RWPE2 (cell line): ENCODE data around the gene OPN4.

Source experiments
- ATAC-seq: fragments of 200-7000 bp; cut with Tn5 transposase; 3 replicates; pipeline ENCODE4 v1.9.1; 2021; ENCODE audit warnings: low read depth
- DNase-seq: peaks from one replicate; pipeline ENCODE4 v3.0.0-alpha.2; 2020; ENCODE audit warnings: low spot score
- H3K27ac ChIP-seq: fragments of 450-650 bp; 2 replicates; pipeline ENCODE4 v1.5.1; 2017; ENCODE audit warnings: mild to moderate bottlenecking; ENCODE audit not compliant: poor library complexity, severe bottlenecking
- H3K27me3 ChIP-seq: fragments of 250-450 bp; sonication (Bioruptor Pico); 2 replicates; pipeline ENCODE4 v1.5.1; 2021; ENCODE audit warnings: mild to moderate bottlenecking, moderate library complexity; ENCODE audit not compliant: insufficient read depth, poor library complexity, severe bottlenecking
- H3K36me3 ChIP-seq: fragments of 250-450 bp; sonication (Bioruptor Pico); 2 replicates; pipeline ENCODE4 v1.5.1; 2020; ENCODE audit warnings: low read depth, mild to moderate bottlenecking, moderate library complexity
- H3K4me1 ChIP-seq: fragments of 250-450 bp; sonication (Bioruptor Pico); 2 replicates; pipeline ENCODE4 v1.5.1; 2021; ENCODE audit warnings: mild to moderate bottlenecking, moderate library complexity; ENCODE audit not compliant: insufficient read depth, poor library complexity, severe bottlenecking
- H3K4me3 ChIP-seq: fragments of 250-450 bp; sonication (Bioruptor Pico); 2 replicates; pipeline ENCODE4 v1.5.1; 2021; ENCODE audit warnings: mild to moderate bottlenecking, moderate library complexity; ENCODE audit not compliant: severe bottlenecking
- H3K9me3 ChIP-seq: fragments of 250-450 bp; sonication (Bioruptor Pico); 2 replicates; pipeline ENCODE4 v1.5.1; 2021; ENCODE audit warnings: mild to moderate bottlenecking, moderate library complexity; ENCODE audit not compliant: severe bottlenecking
- CTCF ChIP-seq: fragments of 450-650 bp; IDR thresholded peaks from one replicate; pipeline ENCODE4 v1.5.1; 2017; ENCODE audit warnings: mild to moderate bottlenecking, moderate library complexity; ENCODE audit not compliant: poor library complexity, severe bottlenecking

Gene OPN4

DNA sequence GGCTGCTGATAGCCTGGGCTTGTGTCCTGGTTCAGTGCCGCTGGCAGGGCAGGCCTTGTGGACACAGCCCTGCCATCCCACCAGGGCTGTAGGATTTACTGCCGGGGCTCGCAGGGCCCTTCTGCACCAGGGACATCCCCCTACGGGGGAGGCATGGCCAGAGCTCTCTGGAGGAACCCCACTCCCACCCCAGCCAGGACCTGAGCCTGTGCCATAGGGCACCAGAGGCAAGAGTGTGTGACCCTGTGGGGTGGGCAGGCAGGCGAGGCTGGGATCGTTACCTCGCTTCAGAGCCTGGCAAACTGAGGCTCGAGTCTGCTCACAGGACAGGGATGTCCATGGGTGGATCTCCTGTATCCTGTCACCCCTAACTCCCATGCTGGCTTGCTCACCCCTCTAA, 16.5 kb downstream of the OPN4 start:
- Histone ChIP-seq H3K36me3 (no peaks in the 10 kb centered on the region), H3K4me1 (no peaks in the 10 kb centered on the region), H3K9me3 (no peaks in the 10 kb centered on the region), H3K27ac (no peak overlapping the region), H3K4me3 (no peak overlapping the region), H3K27me3 (no peaks in the 10 kb centered on the region)
- no peak for DNase-seq
- no peak for ATAC-seq
- no peak for TF ChIP-seq CTCF

GRCh38 chr10:86671419-86671818, 17.1 kb downstream of the OPN4 start:
- Histone ChIP-seq H3K27ac (no peak overlapping the region), H3K4me3 (no peak overlapping the region), H3K4me1 (no peaks in the 10 kb centered on the region), H3K36me3 (no peaks in the 10 kb centered on the region), H3K9me3 (no peaks in the 10 kb centered on the region), H3K27me3 (no peaks in the 10 kb centered on the region)
- no peak for TF ChIP-seq CTCF
- ATAC-seq: no peak
- no peak for DNase-seq

DNA sequence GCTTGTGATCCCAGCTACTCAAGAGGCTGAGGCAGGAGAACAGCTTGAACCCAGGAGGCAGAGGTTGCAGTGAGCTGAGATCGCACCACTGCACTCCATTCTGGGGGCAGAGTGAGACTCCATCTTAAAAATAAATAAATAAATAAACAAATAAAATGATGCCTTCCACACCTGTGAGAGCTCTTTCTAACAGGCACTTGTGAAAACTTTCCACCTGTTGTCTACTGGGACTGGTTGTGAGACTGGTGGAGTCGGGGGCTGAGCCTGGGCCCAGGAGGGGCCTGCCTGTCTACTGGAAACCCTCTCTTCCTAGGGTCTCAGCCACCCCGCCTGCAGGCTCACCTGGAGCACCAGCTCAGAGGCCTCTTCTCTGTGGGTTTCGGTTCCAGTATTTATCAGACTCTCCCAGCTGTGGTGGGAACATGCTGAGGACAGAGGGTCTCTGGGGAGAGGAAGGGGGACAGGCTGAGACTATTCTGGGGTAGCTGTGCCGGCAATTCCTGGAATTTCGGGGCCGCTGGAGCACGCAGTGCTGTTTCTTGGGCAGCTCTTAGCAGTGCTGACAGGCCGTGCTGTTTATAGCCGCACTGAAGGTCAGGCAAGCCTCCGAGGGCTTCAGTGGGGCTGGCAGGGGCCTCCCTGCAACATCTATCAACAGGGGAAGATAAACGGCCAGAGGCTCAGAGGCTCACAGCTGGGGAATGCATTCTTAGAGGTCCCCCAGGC, 17.8 kb downstream of the OPN4 start:
- no peak overlapping the region for H3K27ac ChIP-seq
- DNase-seq (no peak), ATAC-seq (no peak)
- H3K27me3 ChIP-seq: no peaks in the 10 kb centered on the region
- no peaks in the 10 kb centered on the region for H3K36me3 ChIP-seq
- H3K9me3 ChIP-seq: no peaks in the 10 kb centered on the region
- no peak for TF ChIP-seq CTCF
- no peak overlapping the region for H3K4me3 ChIP-seq
- no peaks in the 10 kb centered on the region for H3K4me1 ChIP-seq

DNA sequence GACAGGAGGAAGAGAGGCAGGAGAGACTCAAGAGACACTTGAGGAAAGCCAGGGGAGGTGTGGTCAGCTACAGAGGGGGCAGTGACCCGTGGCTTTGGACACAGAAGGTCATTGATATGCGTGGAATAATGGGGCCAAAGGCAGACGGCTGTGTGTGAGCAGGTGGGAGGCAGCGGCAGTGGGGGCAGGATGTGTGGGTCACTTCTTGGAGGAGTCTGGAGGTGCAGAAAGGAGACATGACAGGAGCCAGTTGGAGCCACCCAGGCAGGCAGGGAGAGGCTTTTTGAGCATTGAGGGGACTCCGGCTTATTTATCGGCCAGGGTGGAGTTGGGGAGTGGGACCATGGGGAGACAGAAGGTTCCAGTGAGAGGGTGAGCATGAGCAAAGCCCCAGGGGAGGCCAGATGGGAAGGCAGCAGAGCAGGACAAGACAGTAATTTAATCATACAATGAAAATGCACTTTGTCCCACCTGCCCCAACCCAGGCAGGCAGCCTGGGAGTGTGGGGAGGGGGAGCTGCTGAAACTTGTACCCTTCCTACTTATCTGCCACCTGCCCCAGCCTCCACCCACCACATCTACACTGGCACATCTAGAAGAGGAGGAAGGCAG, 19.0 kb downstream of the OPN4 start:
- Histone ChIP-seq H3K27me3 (no peaks in the 10 kb centered on the region), H3K36me3 (no peaks in the 10 kb centered on the region), H3K4me1 (no peaks in the 10 kb centered on the region), H3K9me3 (no peaks in the 10 kb centered on the region), H3K4me3 (no peak overlapping the region), H3K27ac (no peak overlapping the region)
- no peak for TF ChIP-seq CTCF
- no peak for ATAC-seq
- DNase-seq: no peak
